Esophagus squamous epithelium (tissue), 4 donors: Measurements from ENCODE around the gene MOGAT2.

Experiments used
- POLR2A ChIP-seq, 4 donors: fragments of 450-650 bp; IDR thresholded peaks; one replicate each; pipeline ENCODE4 v1.6.1; 2017; ENCODE audit warnings: antibody characterized with exemption in 4 of 4, mild to moderate bottlenecking in 4 of 4, moderate library complexity in 3 of 4
- TF ChIP-seq, protein P1 (sequence below), 6 experiments: fragments of 450-650 bp in 4 of 6; fragments of 200-600 bp in 2 of 6; sonication (generic) in 2 of 6; IDR thresholded peaks; one replicate each; pipeline ENCODE4 v1.5.1; 2016 to 2019; ENCODE audit warnings: antibody characterized with exemption in 6 of 6, mild to moderate bottlenecking in 4 of 6, moderate library complexity in 4 of 6

GRCh38 chr11:75773595-75774353, 56.1 kb downstream of the MOGAT2 start:
- TF ChIP-seq, protein P1, sequence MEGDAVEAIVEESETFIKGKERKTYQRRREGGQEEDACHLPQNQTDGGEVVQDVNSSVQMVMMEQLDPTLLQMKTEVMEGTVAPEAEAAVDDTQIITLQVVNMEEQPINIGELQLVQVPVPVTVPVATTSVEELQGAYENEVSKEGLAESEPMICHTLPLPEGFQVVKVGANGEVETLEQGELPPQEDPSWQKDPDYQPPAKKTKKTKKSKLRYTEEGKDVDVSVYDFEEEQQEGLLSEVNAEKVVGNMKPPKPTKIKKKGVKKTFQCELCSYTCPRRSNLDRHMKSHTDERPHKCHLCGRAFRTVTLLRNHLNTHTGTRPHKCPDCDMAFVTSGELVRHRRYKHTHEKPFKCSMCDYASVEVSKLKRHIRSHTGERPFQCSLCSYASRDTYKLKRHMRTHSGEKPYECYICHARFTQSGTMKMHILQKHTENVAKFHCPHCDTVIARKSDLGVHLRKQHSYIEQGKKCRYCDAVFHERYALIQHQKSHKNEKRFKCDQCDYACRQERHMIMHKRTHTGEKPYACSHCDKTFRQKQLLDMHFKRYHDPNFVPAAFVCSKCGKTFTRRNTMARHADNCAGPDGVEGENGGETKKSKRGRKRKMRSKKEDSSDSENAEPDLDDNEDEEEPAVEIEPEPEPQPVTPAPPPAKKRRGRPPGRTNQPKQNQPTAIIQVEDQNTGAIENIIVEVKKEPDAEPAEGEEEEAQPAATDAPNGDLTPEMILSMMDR (IDR thresholded peaks at IDR 0.05): no peak
- no peak for TF ChIP-seq POLR2A (IDR thresholded peaks at IDR 0.05)
